GM12864 (cell line): ENCODE results near the gene CFAP92.

Experiments
- DNase-seq: peaks from one replicate; pipeline ENCODE4 v3.0.0-alpha.2; 2011; ENCODE audit warnings: low read depth
- H3K4me3 ChIP-seq: 2 replicates; pipeline ENCODE4 v1.5.1; 2011; ENCODE audit warnings: mild to moderate bottlenecking, low read depth, low read length, control low read depth
- TF ChIP-seq, protein P1 (sequence below): IDR thresholded peaks from 2 replicates; pipeline ENCODE4 v1.5.1; 2011; ENCODE audit warnings: low read depth, mild to moderate bottlenecking, moderate library complexity, low read length, control low read depth, inconsistent platforms; ENCODE audit errors: missing control alignments

CFAP92 gene

DNA sequence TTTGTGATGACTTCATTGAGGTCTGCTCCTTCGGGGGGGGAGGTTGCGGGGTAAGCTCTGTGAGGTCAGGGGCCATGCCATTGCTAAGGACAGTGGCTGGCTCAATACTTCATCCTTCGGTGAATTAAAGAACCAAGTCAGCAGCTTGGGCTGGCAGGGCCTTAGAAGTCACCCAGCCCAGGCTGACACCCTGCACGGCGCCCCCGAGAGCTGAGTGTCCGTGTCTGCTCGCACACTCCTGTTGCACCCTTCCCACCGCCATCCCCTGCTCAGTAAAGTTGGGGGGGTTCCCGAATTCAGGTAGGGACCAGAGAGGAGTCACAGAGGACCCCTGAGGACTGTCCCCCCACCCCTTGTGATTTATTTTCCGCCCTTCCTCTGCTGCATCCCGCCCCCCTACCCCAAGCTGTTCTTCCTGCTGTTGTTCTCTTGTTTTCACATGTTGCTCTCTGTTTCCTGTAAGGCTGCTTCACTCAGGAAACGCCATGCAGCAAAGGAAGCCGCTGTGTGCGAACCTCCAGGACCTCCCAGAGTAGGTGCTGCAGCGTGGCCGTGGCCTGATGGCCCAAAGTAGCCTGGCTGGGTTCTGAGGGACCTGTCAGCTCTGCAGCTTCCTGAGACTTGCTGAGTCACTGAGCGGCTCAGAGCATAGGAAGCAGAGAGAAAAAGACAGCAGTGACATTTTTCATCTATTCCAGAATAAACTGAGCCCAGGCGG lies 21.7 kb upstream of the CFAP92 start:
- DNase-seq, result no peak
- TF ChIP-seq, protein P1, sequence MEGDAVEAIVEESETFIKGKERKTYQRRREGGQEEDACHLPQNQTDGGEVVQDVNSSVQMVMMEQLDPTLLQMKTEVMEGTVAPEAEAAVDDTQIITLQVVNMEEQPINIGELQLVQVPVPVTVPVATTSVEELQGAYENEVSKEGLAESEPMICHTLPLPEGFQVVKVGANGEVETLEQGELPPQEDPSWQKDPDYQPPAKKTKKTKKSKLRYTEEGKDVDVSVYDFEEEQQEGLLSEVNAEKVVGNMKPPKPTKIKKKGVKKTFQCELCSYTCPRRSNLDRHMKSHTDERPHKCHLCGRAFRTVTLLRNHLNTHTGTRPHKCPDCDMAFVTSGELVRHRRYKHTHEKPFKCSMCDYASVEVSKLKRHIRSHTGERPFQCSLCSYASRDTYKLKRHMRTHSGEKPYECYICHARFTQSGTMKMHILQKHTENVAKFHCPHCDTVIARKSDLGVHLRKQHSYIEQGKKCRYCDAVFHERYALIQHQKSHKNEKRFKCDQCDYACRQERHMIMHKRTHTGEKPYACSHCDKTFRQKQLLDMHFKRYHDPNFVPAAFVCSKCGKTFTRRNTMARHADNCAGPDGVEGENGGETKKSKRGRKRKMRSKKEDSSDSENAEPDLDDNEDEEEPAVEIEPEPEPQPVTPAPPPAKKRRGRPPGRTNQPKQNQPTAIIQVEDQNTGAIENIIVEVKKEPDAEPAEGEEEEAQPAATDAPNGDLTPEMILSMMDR, result no peak
- H3K4me3 ChIP-seq, result no peak overlapping the region

DNA sequence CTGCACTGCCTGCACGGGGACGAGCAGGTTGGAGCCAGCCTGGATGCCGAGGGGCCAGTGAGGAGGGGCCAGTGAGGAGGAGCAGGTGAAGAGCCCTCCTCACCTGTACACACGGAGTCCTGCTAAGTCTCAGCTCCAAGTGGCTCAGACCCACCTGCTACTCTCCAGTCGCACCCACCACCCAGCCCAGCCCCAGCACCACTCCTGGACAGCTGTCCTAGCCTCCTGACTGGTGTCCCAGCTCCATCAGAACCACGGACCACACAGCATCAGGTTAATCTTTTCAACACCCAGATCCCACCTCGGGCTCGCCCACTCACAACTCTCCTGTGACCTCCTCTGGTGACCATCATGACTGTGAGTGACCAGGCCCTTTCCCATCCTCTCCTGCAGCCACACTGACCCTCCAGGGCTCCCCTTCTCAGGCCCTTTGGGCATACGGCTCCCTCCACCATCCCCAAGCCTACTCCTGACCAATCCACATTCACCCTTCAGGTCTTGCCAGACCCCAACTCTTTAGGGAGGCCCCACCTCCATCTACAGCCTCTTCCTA lies 21.0 kb upstream of the CFAP92 start:
- H3K4me3 ChIP-seq, result no peak overlapping the region
- no peak for DNase-seq
- TF ChIP-seq, protein P1, result no peak

DNA sequence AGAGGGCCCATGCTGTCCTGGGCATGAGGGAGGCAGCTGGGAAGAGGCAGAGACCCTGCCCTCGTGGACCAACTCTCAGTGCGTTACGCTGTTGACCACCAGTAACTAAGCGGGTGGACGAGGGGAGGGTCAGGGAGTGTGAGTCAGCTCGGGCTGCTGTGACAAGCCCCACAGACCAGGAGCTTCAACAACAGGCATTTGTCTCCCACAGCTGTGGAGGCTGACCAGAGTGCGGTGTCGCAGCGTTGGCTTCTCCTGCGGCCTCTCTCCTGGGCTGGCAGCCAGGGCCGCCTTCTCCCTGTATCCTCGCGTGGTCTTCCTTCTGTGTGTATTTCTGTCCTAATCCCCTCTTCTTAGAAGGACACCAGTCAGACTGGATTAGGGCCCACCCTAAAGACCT lies 20.3 kb upstream of the CFAP92 start:
- TF ChIP-seq, protein P1, result no peak
- DNase-seq, result no peak
- H3K4me3 ChIP-seq, result no peak overlapping the region

DNA sequence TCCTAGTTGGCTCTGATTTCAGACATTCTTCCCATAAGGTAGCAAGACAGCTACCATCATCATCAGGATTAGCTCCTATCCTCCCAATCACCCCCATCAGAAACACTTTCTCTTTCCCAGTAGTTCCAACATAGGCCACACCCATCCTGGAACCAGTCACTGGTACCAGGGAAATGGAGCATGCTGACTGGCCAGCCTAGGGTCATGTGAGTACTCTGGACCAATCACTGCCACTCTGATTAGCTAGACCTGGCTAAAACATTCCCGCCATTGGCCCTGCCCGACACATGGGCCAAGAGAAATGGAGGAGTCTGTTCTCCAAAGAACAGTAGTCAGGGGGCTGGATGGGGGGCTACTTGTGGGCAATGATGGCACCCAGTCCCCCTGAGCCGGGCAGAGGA lies 19.6 kb upstream of the CFAP92 start:
- no peak for DNase-seq
- TF ChIP-seq, protein P1, result no peak
- no peak overlapping the region for H3K4me3 ChIP-seq

DNA sequence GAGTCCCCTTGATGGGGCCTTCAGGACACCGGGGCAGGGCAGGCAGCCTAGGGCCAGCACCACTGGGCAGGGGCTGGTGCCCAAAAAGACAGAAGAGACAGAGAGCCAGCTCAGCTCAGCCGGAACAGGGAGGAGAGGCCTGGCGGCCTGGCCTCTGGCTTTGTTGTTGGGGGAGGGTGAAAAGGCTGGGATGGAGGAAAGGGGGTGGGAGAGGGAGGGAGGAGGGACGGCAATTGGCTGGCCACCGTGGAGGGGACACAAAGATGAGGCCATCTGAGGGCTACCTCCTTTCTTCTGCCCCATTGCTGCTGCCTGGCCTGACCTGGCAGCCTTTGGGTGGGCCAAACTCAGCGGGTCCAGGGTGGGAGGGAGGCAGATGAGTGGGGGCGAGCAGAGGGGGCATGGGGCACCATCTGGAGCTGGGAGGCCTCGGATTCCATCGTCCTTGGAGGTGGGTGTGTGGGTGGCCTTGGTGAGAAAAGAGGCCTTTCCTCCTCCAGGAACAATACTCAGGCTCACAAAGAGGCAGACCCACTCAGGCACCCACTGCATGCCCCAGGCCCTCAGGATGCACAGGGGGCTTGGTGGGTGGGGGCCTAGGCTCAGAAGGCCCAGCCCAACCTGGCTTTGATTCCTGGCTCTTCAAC lies 16.6 kb upstream of the CFAP92 start:
- no peak for DNase-seq
- TF ChIP-seq, protein P1, result no peak
- H3K4me3 ChIP-seq, result no peak overlapping the region

DNA sequence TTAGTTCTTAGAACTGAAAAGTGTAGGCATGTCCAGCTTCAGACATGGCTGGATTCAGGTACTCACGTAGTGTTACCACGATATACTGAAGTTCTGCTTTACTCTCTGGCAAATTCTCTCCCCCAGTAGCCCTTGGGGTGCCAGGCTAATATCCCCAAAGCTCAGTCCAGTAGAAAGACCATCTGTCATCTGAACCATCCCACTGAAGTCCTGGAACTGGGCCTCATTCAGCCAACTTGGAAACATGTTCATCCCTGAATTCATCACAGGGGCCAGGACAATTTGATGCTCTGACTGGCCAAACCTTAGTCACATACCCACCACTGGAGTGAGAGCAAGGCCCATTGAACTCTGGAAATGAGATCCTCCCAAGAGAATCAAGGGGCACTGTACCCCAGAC lies 15.4 kb upstream of the CFAP92 start:
- TF ChIP-seq, protein P1, result no peak
- H3K4me3 ChIP-seq, result no peak overlapping the region
- DNase-seq, result no peak
